ENCODE measurements around the gene MEGF9.
A peak's percentile ranks its signal among the peaks of the same experiment; 100 is the strongest.

MEGF9 gene

GRCh38 chr9:120714846-120715388 is 647 bp upstream of the MEGF9 start:
- Histone ChIP-seq H3K4me1 (peaks cover 0 to 37% (median 27%) of the 10 kb centered on the region in 4 donors), H3K9me3 (no peaks in the 10 kb centered on the region), H3K4me3 (peak overlapping the region; percentile 87 to 91), H3K27me3 (no peaks in the 10 kb centered on the region), H3K36me3 (no peaks in the 10 kb centered on the region), H3K27ac (peak overlapping the region; percentile 72 to 85)
- DNase-seq: no peak
- intact Hi-C loops (cut with DNase I; ENCODE audit: low total_unique reads): no loop called here
- no peak for TF ChIP-seq CTCF (IDR thresholded peaks at IDR 0.05)

- peak; percentile 23 to 43 for TF ChIP-seq CTCF (IDR thresholded peaks at IDR 0.05)
- H3K4me3 ChIP-seq: peak overlapping the region; percentile 87 to 91
- peak in 1 of 2 donors; percentile 71 for DNase-seq
- H3K36me3 ChIP-seq: no peaks in the 10 kb centered on the region
- intact Hi-C loops (cut with DNase I; ENCODE audit: low total_unique reads): no loop called here
- no peaks in the 10 kb centered on the region for H3K9me3 ChIP-seq
- peaks cover 0 to 46% (median 30%) of the 10 kb centered on the region in 4 donors for H3K4me1 ChIP-seq
- no peaks in the 10 kb centered on the region for H3K27me3 ChIP-seq
- peak overlapping the region; percentile 72 to 85 for H3K27ac ChIP-seq
Measured at GRCh38 chr9:120713257-120714087, 798 bp downstream of the MEGF9 start.

GRCh38 chr9:120712539-120713031 is 1.7 kb downstream of the MEGF9 start:
- H3K27me3 ChIP-seq: no peaks in the 10 kb centered on the region
- H3K4me3 ChIP-seq: peak overlapping the region; percentile 87 to 91
- DNase-seq: no peak
- H3K9me3 ChIP-seq: no peaks in the 10 kb centered on the region
- H3K27ac ChIP-seq: peak overlapping the region; percentile 72 to 85
- TF ChIP-seq CTCF (IDR thresholded peaks at IDR 0.05): no peak
- H3K4me1 ChIP-seq: peaks cover 0 to 46% (median 31%) of the 10 kb centered on the region in 4 donors
- intact Hi-C loops (cut with DNase I; ENCODE audit: low total_unique reads): no loop called here
- H3K36me3 ChIP-seq: no peaks in the 10 kb centered on the region

GRCh38 chr9:120711841-120712538 is 2.3 kb downstream of the MEGF9 start:
- intact Hi-C loops (cut with DNase I; ENCODE audit: low total_unique reads): no loop called here
- Histone ChIP-seq H3K9me3 (no peaks in the 10 kb centered on the region), H3K4me3 (peak overlapping the region; percentile 87 to 91), H3K4me1 (peaks cover 0 to 46% (median 31%) of the 10 kb centered on the region in 4 donors), H3K27me3 (no peaks in the 10 kb centered on the region), H3K36me3 (no peaks in the 10 kb centered on the region), H3K27ac (peak overlapping the region; percentile 72 to 85)
- DNase-seq: no peak
- no peak for TF ChIP-seq CTCF (IDR thresholded peaks at IDR 0.05)

- H3K36me3 ChIP-seq: no peaks in the 10 kb centered on the region
- TF ChIP-seq CTCF (IDR thresholded peaks at IDR 0.05): no peak
- H3K4me3 ChIP-seq: peak overlapping the region; percentile 87 to 91
- H3K27me3 ChIP-seq: no peaks in the 10 kb centered on the region
- peaks cover 0 to 46% (median 31%) of the 10 kb centered on the region in 4 donors for H3K4me1 ChIP-seq
- DNase-seq: no peak
- H3K9me3 ChIP-seq: no peaks in the 10 kb centered on the region
- H3K27ac ChIP-seq: peak overlapping the region; percentile 72 to 85
- intact Hi-C loops (cut with DNase I; ENCODE audit: low total_unique reads): no loop called here
Measured at GRCh38 chr9:120711354-120711753, 2.9 kb downstream of the MEGF9 start.

Data from tibial artery (tissue), 4 donors.